DMS53 treated with DMSO at 0.1 percent for 48 hours (cell line): ENCODE data around the gene MOCOS.
"Not testable (repeated sequence)": the region's sequence is repeated elsewhere in the genome, so short reads cannot be mapped to it uniquely, and the experiment has no call there.

ENCODE experiments used
- DNase-seq: peaks from one replicate; lab custom pipeline; 2025; ENCODE audit not compliant: unreplicated experiment; lab: John Stamatoyannopoulos, UW

Gene MOCOS

GRCh38 chr18:36197511-36198166 lies 10.3 kb downstream of the MOCOS start:
- no peak for DNase-seq

GRCh38 chr18:36199691-36200295 lies 12.5 kb downstream of the MOCOS start:
- DNase-seq, result no peak

GRCh38 chr18:36200354-36200771 lies 13.1 kb downstream of the MOCOS start:
- DNase-seq, result no peak

GRCh38 chr18:36201765-36202164 lies 14.5 kb downstream of the MOCOS start:
- DNase-seq, result no peak

GRCh38 chr18:36203360-36203895 lies 16.1 kb downstream of the MOCOS start:
- no peak for DNase-seq

- DNase-seq, result no peak
These were observed 17.9 kb downstream of the MOCOS start for GRCh38 chr18:36205166-36205565.

GRCh38 chr18:36207303-36207702 lies 20.0 kb downstream of the MOCOS start:
- DNase-seq, result no peak

- DNase-seq, result not testable (repeated sequence)
These were observed 20.7 kb downstream of the MOCOS start for GRCh38 chr18:36207969-36208368.

GRCh38 chr18:36211612-36212065 lies 24.3 kb downstream of the MOCOS start:
- no peak for DNase-seq

GRCh38 chr18:36212301-36213171 lies 25.2 kb downstream of the MOCOS start:
- DNase-seq, result no peak

GRCh38 chr18:36214811-36215210 lies 27.5 kb downstream of the MOCOS start:
- no peak for DNase-seq

GRCh38 chr18:36215577-36215976 lies 28.3 kb downstream of the MOCOS start:
- no peak for DNase-seq

- DNase-seq, result no peak
These were observed 30.1 kb downstream of the MOCOS start for GRCh38 chr18:36217348-36217747.

- DNase-seq, result no peak
These were observed 41.9 kb downstream of the MOCOS start for GRCh38 chr18:36229188-36229587.

- DNase-seq, result not testable (repeated sequence)
These were observed 53.2 kb downstream of the MOCOS start for GRCh38 chr18:36240510-36240909.

- DNase-seq, result no peak
These were observed 54.5 kb downstream of the MOCOS start for GRCh38 chr18:36241831-36242230.

GRCh38 chr18:36247036-36247435 lies 59.7 kb downstream of the MOCOS start:
- no peak for DNase-seq

GRCh38 chr18:36249392-36249791 lies 62.1 kb downstream of the MOCOS start:
- DNase-seq, result no peak

- no peak for DNase-seq
These were observed 63.5 kb downstream of the MOCOS start for GRCh38 chr18:36250827-36251226.

- no peak for DNase-seq
These were observed 67.9 kb downstream of the MOCOS start for GRCh38 chr18:36255072-36255698.

GRCh38 chr18:36256094-36256493 lies 68.8 kb downstream of the MOCOS start:
- DNase-seq, result no peak
